NCI-H1048 (cell line): ENCODE measurements around the gene ITIH2.
"Not testable (repeated sequence)": the region's sequence is repeated elsewhere in the genome, so short reads cannot be mapped to it uniquely, and the experiment has no call there.

Experiments
- DNase-seq: peaks from one replicate; lab custom pipeline; 2025; lab: John Stamatoyannopoulos, UW

ITIH2 gene

GRCh38 chr10:7744307-7744706, 41.2 kb downstream of the ITIH2 start:
- DNase-seq, result no peak

- DNase-seq, result not testable (repeated sequence)
Measured at GRCh38 chr10:7748637-7749036, 45.5 kb downstream of the ITIH2 start.

GRCh38 chr10:7750222-7750621, 47.1 kb downstream of the ITIH2 start:
- DNase-seq, result no peak

GRCh38 chr10:7752251-7752650, 49.1 kb downstream of the ITIH2 start:
- no peak for DNase-seq

- DNase-seq, result no peak
Measured at GRCh38 chr10:7755103-7755502, 52.0 kb downstream of the ITIH2 start.

GRCh38 chr10:7756360-7756992, 53.4 kb downstream of the ITIH2 start:
- DNase-seq, result no peak

- no peak for DNase-seq
Measured at GRCh38 chr10:7763929-7764328, 60.8 kb downstream of the ITIH2 start.

GRCh38 chr10:7766241-7766640, 63.1 kb downstream of the ITIH2 start:
- DNase-seq, result no peak

GRCh38 chr10:7767209-7767608, 64.1 kb downstream of the ITIH2 start:
- no peak for DNase-seq

- DNase-seq, result no peak
Measured at GRCh38 chr10:7768417-7768816, 65.3 kb downstream of the ITIH2 start.

GRCh38 chr10:7773845-7774801, 71.0 kb downstream of the ITIH2 start:
- DNase-seq, result no peak

- no peak for DNase-seq
Measured at GRCh38 chr10:7776777-7777176, 73.7 kb downstream of the ITIH2 start.

GRCh38 chr10:7782194-7782593, 79.1 kb downstream of the ITIH2 start:
- DNase-seq, result not testable (repeated sequence)

GRCh38 chr10:7786430-7786829, 83.3 kb downstream of the ITIH2 start:
- no peak for DNase-seq

- DNase-seq, result no peak
Measured at GRCh38 chr10:7787150-7787856, 84.2 kb downstream of the ITIH2 start.

- DNase-seq, result peak; percentile 80
Measured at GRCh38 chr10:7787857-7788638, 84.9 kb downstream of the ITIH2 start, which contains the start of the genes ATP5F1C and KIN. Gene ATP5F1C, plus strand, starts transcription at chr10:7788177. Its CDS starts 31 bp downstream, at chr10:7788208. Gene KIN, minus strand, starts transcription at chr10:7787993. Its CDS starts 60 bp downstream, at chr10:7787933.

GRCh38 chr10:7788639-7789286, 85.6 kb downstream of the ITIH2 start:
- DNase-seq, result no peak

GRCh38 chr10:7789390-7789789, 86.3 kb downstream of the ITIH2 start:
- no peak for DNase-seq

GRCh38 chr10:7792541-7792940, 89.4 kb downstream of the ITIH2 start:
- DNase-seq, result no peak

GRCh38 chr10:7794251-7795026, 91.3 kb downstream of the ITIH2 start:
- DNase-seq, result no peak
